Hepatic stellate cell (primary cell): ENCODE results near the gene PTGDR2.

Experiments
- DNase-seq: peaks from one replicate; pipeline ENCODE4 v3.0.0; 2011; ENCODE audit warnings: low spot score

Gene PTGDR2

DNA sequence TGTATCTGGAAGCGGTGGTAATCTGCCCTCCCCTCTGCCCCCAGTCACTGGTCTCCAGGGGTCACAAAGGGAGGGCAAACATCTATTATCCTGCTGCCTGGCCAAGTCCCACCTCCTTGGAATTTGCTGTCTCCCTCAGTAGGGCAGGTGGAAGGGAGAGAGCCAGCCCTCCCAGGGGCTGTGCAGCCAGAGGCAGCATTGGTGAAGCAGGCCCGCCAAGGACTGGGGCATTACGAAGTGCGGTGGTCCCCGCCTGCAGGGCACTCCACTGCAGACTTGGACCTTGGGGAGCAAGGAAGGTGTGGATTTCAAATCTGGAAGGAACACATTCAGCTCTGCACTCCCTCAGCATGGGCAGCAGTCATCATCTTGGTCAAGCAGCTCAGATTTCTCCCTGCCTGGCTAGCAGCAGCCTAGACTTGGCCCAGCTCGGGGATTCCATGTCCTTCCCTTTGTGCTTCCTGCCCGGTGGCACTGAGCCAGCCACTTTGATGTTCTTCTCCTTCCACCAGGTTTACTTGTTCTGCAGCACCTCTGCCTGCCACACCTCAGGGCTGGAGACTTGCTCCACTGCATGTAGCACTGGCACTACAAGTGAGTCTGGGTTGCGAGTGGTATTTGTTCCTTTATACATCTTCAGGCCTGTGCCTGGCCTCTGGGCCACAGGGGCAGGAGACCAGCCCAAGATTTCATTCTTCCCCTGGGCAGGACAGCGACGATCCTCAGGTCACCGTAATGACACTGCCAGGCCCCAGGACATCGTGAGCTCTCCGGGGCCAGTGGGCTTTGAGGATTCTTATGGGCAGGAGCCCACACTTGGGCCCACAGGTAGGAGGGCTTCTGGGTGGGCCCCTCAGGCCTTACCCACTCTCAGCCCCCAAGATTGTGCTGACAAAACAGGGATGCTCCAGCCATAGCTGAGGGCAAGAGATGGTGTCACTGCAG, 18.9 kb upstream of the PTGDR2 start:
- DNase-seq: no peak

DNA sequence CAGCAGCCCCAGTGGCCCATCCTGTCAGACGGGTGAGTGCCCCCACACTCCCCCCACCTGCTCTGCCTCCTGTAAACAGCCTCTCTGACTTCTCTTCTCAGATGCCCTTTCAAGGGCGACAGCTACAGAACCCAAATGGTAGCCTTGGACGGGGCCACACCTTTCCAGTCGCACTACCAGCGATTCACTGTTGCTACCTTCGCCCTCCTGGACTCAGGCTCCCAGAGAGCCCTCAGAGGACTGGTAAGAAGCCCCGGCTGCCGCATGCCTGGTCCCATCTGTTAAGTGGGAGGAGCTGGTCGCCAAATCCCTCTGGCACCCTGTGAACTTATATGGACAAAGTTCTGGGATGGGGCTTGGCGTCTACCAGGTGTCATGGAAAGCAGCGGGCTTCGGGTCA, 17.8 kb upstream of the PTGDR2 start:
- no peak for DNase-seq

DNA sequence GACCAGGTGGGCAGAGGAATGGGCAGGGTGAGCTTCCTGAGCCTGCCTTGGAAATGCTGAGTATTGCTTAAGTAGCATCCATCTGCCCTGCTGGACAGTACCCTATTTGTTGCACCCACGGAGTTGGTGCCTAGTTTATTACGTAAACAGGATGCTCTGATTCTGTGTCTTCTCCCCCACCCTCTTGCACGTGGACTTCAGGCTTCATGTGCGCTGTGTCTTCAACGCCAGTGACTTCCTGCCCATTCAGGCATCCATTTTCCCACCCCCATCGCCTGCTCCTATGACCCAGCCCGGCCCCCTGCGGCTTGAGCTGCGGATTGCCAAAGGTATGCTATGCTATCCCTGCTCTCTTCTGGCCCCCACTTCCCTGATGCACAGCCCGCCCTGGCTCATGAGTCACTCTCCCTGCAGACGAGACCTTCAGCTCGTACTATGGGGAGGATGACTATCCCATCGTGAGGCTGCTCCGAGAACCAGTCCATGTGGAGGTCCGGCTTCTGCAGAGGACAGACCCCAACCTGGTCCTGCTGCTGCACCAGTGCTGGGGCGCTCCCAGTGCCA, 17.3 kb upstream of the PTGDR2 start:
- DNase-seq: peak; percentile 78

DNA sequence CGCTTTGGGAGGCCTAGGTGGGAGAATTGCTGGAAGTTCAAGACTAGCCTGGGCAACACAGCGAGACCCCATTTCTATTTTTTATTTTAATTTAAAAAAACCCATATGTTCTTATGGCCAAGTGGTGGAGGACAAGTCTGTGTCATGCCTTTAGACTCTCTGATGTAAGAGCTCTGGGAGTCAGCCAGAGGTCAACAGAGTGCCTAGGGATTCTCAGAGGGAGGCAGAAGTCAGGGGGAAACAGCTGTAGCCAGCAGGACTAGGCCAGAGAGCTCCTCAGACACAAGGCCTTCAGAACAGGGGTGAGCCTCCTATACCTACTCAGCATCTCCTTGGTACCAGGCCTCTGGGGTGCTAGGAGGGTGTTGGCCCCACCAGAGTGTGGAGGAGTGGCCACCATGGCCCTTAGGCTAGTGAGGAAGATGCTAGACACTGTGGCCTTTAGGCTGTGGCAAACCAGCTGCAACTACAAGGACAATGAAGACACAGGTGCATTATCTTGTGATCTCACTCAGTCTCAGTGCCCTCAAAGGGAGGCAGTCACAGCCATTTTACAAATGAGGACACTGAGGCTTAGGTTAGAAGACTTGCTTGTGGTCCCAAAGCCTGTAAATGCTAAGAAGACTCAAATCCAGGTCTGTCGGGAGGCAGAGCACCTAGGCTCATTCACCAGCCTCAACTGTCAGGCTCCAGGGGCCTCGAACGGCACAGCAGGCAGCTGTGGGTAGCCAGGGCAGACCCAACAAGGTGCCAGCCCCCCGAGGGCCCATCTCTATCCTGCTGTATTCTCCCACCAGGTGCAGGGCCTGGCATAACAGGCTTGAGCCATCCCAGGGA, 16.6 kb upstream of the PTGDR2 start:
- DNase-seq: no peak

DNA sequence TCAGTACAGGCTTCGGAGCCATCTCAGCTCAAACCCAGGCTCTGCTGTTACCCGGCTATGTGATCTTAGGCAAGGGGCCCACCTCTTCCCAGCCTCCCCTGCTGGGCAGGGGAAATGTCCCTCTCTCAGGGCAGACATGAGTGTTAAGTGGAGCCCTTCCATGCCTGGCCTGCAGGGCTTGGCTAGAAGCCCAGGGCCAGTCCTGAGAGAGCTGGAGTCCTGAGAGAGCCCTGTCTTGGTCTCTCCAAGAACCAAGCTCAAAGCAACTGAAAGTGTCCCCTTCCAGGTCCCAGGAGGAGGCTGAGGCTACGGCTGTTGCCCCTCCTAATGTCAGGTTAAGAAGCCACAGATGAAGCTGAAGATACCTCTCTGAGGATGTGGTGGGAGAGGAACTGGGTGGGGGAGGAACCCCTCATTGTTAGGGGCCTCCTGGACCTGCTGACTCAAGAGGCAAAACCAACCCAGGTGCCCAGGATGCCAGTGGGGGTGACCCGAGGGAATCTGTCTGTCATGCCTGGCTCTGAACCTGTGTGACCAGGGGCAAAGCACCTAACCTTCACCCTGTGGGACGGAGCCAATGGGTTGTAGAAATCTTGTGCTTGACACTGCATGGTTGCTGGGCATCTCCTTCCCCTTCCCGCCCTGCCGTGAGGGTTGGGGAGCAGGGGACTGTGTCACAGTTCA, 15.8 kb upstream of the PTGDR2 start:
- no peak for DNase-seq

DNA sequence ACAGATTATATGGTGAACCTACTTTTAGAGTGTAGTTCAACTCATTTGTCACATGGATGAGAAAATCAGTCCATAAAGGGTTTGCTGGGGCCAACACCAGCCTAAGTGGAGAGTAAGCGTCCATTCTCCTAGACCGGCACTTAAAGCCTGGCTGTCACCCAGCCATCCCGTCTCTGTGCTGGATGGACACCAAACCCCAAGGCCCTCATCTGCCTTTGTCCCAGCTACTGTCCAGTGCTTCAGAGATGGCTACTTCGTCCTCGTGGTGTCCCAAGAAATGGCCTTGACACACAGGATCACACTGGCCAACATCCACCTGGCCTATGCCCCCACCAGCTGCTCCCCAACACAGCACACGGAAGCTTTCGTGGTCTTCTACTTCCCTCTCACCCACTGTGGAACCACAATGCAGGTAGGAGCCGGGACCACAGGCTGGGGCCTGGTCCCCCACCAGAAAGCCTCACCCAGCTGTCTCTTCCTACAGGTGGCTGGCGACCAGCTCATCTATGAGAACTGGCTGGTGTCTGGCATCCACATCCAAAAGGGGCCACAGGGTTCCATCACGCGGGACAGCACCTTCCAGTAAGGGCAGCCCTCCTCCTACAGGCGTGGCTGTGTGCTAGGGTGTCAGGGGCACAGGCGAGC, 15.1 kb upstream of the PTGDR2 start:
- DNase-seq: no peak

DNA sequence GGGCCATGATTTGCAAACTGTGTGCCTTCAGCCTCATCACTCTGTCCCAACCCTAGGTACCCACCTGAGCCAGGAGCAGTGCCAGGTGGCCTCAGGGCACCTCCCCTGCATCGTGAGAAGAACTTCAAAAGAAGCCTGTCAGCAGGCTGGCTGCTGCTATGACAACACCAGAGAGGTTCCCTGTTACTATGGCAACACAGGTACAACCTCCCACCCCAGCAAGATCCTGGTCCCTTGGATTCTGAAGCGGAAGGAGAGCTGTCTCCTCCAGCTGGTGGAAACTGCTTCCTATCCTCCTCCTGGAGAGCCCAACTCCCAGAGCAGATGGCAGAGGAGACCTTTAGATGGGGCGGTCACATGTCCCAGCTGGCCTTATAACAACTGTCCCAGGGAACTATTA, 14.5 kb upstream of the PTGDR2 start:
- DNase-seq: no peak

DNA sequence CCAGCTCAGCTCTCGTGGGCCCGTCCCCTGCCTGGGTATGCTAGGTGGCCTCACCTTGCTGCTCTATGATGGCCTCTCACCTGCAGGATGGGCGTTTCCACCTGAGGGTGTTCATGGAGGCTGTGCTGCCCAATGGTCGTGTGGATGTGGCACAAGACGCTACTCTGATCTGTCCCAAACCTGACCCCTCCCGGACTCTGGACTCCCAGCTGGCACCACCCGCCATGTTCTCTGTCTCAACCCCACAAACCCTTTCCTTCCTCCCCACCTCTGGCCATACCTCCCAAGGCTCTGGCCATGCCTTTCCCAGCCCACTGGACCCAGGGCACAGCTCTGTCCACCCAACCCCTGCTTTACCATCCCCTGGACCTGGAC, 13.7 kb upstream of the PTGDR2 start:
- DNase-seq: no peak

DNA sequence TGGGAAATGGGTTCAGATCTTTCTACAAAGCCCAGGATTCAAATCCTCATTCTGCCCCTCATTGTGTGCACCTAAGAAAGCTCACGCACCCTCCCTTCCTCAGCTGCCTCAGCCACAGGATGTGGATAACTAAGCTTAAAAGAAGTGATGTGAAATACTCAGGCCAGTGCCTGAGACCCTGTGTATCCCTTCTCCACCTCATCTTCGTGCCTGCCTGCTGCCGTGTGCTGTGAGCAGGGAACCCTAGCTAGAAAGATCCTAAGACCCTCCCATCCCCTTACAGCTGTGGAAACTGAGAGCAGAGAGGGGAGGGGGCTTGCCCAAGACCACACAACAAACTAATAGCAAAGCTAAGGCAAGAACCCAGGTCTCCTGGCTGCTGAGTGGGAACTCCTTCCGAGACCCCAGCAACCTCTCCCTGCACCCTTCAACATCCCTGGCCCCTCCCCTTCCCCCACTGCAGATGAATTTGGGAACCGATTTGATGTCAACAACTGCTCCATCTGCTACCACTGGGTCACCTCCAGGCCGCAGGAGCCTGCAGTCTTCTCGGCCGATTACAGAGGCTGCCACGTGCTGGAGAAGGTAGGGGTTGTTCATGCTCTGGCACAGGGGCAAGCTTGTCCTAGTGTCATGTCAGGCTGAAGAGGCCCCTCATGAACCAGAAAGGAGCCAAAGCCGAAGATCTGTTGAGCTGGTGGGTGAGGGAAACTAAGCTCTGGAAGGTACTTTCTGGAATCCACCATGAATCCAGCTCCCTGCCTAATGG, 13.1 kb upstream of the PTGDR2 start:
- no peak for DNase-seq

DNA sequence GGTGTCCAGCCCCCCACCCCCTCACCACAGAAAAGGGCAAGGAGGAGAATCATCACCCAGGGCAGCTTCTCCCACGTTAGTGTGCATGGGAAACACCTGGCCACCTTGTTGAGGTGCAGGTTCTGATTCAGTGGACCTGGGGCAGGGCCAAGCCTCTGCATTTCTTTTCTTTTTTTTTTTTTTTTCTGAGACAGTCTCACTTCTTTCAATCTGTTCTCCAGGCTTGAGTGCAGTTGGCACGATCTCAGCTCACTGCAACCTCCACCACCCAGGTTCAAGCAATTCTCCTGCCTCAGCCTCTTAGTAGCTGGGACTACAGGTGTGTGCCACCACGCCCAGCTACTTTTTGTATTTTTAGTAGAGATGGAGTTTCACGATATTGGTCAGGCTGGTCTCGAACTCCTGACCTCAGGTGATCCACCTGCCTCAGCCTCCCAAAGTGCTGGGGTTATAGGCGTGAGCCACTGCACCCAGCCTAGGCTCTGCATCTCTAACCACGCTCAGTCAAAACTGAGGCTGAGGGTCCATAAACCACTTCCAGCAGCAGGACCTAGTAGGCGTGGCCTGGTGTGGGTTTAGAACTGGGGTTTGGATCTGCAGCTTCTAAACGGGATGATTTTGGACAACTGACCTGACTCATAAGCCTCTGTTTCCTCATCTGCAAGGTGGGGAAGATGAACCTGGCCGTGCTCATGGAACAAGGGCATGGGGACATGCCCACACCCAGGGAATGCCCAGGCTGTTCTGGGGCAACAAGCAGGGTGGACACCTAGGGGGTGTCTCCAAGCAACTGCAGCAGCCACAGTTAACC, 12.3 kb upstream of the PTGDR2 start:
- DNase-seq: no peak

DNA sequence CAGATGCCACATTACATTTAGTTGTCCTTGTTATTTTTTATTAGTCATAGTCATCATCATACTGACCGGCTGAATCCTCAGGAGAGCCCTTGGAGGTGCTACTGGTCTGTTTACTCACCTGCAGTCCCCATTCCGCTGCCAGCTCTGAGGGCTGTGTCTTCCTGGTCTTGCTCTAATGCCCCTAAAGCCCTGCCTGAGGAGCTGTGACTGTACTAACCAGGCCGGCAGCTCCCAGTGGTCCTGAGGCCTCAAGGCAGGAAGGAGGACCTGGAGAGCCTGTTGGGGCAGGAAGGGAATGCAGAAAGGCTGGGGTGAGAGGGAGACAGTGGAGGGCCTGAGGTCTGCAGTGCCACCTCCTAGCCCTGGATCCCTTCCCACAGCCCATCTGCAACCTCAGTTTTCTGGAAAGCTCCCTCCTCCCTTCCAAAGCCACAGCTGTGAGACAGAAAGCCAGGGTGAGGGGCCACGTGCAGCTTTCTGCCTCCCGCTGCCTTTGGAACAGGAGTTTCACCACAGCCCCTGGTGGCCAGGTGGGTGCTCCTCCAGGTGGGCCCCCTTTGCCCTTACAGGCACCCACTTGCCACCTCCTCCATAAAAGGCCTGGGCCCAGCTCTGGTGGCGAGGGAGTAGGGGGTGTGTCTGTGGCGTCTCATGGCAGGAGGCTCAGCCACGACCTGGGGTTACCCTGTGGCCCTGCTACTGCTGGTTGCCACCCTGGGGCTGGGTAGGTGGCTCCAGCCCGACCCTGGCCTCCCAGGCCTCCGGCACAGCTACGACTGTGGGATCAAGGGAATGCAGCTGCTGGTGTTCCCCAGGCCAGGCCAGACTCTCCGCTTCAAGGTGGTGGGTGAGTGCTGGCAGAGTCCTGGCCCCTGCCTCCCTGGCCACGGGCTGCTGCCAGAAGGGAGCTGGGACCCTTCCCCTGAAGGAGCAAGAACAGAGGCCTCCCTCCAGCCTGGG, 11.4 kb upstream of the PTGDR2 start, which contains the start of gene ZP1:
TSS of gene ZP1 (plus strand) at position 632 of the 960 bp plus-strand sequence. CDS start at position 652, 20 bp downstream.
- DNase-seq: no peak

DNA sequence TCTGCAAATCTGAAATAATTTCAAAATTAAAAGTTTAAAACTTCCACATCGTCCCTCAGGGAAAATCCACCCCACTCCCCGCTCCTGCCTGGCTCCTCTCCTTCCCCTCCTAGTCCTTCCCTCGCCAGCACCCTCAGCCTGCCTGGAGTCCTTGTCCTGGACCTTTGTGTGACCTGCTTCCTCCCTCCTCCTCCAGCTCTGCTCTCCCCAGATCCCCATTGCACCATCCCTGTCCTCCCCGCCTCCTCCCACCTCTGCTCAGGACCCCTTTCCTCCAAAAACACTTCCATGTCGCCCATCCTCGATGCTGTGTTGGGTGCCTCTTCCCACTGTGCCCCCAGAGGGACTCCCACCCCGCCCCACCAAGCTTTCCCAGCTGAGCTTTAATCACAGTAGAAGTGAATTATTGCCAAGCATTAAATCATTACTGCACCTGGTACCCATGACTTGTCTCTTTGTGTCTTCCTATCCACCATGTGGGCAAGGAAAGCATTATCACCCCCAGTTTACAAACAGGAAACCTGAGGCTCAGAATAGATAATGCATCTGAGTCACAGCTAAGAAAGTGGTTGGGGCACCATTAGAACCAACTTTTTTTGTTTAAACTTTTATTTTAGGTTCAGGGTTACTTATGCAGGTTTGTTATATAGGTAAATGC, 9.2 kb upstream of the PTGDR2 start:
- DNase-seq: no peak

DNA sequence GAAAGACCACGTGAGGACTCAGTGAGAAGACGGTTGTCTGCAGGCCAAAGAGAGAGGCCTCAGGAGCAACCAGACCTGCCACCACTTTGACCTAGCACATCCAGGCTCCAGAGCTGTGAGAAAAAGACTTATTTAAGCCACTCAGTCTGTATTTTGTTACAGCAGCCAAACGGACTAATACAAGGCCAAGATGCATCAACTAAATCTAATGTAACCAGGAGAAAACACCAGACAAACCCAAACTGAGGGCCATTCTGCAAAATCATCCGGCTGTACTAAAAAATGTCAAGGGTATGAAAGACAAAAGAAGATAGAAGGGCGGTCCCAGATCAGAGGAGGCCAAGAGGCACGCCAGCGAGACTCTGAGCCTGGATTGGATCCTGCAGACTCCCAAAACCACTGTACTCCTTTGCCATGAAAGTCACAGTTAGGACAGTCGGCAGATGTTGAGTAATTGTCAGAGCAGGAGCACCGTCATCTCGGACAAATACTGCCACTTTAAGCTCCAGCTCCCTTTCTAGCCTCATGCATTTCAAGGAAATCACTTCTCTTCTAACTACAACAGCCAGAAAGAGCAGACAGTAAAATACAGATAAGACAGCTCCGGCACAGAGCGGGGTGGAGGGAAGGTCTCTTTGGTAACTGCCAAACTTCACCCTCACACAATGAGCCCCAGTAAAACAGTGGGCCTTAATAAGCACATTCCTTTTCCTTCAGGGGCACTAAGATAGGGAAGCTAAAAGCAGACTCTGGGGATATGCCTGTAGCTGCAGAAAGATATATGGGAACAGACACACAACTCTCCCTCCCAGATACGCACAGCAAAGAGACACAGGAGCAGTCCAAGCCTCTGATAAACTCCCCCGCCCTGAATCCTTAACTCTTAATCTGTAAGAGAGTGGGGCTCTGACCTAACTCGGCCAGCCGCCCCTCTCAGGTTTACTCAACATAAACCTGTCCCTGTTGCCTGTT, 8.1 kb upstream of the PTGDR2 start:
- no peak for DNase-seq

DNA sequence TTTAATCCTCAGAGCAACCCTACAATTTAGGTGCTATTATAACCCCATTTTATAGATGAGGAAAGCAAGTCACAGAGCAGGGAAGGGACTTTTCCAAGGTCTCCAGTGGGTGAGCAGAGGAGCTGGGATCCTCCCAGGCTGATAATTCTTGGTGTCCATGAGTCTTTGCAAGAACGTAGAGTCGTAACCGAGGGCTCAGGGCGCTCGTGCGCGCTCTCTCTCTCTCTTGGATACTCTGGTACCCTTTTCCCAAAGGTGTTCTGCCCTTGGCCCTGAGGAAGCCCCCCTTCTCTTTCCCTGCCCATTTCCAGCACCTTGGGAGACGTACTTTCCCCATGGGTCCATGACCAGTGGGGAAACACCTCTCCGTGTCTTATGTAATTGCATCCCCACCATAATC, 6.4 kb upstream of the PTGDR2 start:
- DNase-seq: no peak

DNA sequence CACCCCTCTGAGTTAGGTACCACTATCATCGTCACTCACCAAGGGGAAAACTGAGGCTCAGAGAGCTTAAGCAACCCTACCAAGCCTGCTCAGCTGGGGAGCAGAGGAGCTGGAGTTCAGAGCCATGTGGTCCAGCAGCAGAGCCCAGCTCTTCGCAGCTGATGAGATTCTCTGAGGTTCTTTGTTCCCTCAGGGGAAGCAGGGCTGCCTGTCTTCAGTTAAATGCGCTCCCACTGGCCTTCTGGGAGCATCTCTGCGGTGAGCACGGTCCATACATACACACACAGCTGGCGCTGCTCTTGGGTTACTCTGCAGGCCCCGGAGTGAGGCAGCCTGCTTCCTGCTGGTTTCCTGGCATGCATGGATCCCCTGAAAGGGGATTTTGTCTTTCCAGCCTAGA, 5.2 kb upstream of the PTGDR2 start:
- DNase-seq: no peak

DNA sequence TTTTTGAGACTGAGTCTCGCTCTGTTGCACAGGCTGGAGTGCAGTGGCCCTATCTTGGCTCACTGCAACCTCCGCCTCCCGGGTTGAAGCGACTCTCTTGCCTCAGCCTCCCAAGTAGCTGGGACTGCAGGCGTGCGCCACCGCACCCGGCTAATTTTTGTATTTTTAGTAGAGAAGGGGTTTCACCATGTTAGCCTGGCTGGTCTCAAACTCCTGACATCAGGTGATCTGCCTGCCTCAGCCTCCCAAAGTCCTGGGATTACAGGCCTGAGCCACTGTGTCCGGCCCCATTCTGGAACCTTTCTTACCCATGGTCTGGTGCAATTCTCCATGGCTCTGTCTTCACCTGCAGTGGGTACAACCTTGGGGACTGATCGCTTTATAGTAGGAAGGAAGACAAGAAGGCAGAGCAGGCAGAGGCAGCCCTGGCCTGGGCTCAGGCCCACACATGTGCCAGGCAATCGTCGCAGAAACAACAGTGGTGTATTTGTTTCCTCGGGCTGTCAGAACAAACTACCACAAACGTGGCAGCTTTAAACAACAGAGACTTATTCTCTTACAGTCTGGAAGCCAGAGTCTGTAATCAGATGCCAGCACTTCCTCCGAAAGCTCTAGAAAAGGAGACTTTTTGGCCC, 4.0 kb upstream of the PTGDR2 start:
- DNase-seq: no peak
